K562 (cell line): ENCODE measurements around the gene RAPSN. TPM values are rescaled to one million over a fixed set of nuclear protein-coding genes. Genes with fewer than 3 reads are reported as not detected.

ENCODE experiments used
- ARID2 ChIP-seq: fragments of 450-650 bp; IDR thresholded peaks from 2 replicates; pipeline ENCODE4 v1.6.1; 2017; ENCODE audit warnings: antibody characterized with exemption, mild to moderate bottlenecking
- BCOR ChIP-seq: fragments of 450-650 bp; IDR thresholded peaks from 2 replicates; pipeline ENCODE4 v1.6.1; 2016
- BRD4 ChIP-seq: fragments of 200-600 bp; sonication (generic); IDR thresholded peaks from 2 replicates; pipeline ENCODE4 v1.6.1; 2017; ENCODE audit warnings: inconsistent platforms
- CHD2 ChIP-seq: IDR thresholded peaks from 2 replicates; pipeline ENCODE4 v1.6.1; 2011; ENCODE audit warnings: low read depth, low read length
- EWSR1 ChIP-seq: fragments of 450-650 bp; IDR thresholded peaks from 2 replicates; pipeline ENCODE4 v1.6.1; 2018; ENCODE audit warnings: borderline replicate concordance, mild to moderate bottlenecking, low read depth, moderate library complexity; ENCODE audit not compliant: partially characterized antibody
- FOXJ3 ChIP-seq: sonication (generic); formaldehyde crosslinking; IDR thresholded peaks from 2 replicates; pipeline ENCODE4 v1.4.0; 2020; ENCODE audit warnings: mild to moderate bottlenecking, missing genetic modification reagents
- FOXK2 ChIP-seq, 2 experiments: fragments of 450-650 bp; IDR thresholded peaks in 1 of 2; conservative IDR thresholded peaks in 1 of 2; 2 replicates each; pipeline ENCODE4 v1.6.1; 2016; ENCODE audit warnings: low read depth in 2 of 2, mild to moderate bottlenecking in 1 of 2
- GTF3C2 ChIP-seq: IDR thresholded peaks from 3 replicates; pipeline ENCODE4 v1.6.1; 2011; ENCODE audit warnings: borderline replicate concordance, mild to moderate bottlenecking, moderate library complexity; ENCODE audit not compliant: insufficient read length; ENCODE audit errors: extremely low read depth
- HDAC6 ChIP-seq: IDR thresholded peaks from 2 replicates; pipeline ENCODE4 v1.6.1; 2012; ENCODE audit warnings: low read depth, mild to moderate bottlenecking, control low read depth, inconsistent platforms, low read length, moderate library complexity
- HNRNPK ChIP-seq: fragments of 200-400 bp; formaldehyde crosslinking; IDR thresholded peaks from one replicate; pipeline ENCODE4 v1.6.1; 2018; ENCODE audit warnings: mild to moderate bottlenecking, low read depth, low read length; ENCODE audit not compliant: poor library complexity, severe bottlenecking
- KLF16 ChIP-seq: IDR thresholded peaks from 2 replicates; pipeline ENCODE4 v1.6.1; 2016; ENCODE audit warnings: antibody characterized with exemption
- LARP7 ChIP-seq: fragments of 450-650 bp; IDR thresholded peaks from 2 replicates; pipeline ENCODE4 v1.6.1; 2016
- MTA1 ChIP-seq: fragments of 450-650 bp; IDR thresholded peaks from 2 replicates; pipeline ENCODE4 v1.6.1; 2017; ENCODE audit warnings: borderline replicate concordance
- NFE2L1 ChIP-seq: fragments of 450-650 bp; IDR thresholded peaks from 2 replicates; pipeline ENCODE4 v1.6.1; 2016; ENCODE audit warnings: missing genetic modification characterization, low read depth, mild to moderate bottlenecking, missing compliant biosample characterization, moderate library complexity, borderline replicate concordance
- NR2F6 ChIP-seq: fragments of 450-650 bp; formaldehyde crosslinking; IDR thresholded peaks from 2 replicates; pipeline ENCODE4 v1.4.0; 2020; ENCODE audit warnings: mild to moderate bottlenecking
- SNAPC5 ChIP-seq: fragments of 250-450 bp; sonication (Bioruptor Pico); IDR thresholded peaks from 2 replicates; pipeline ENCODE4 v1.8.0; 2021; ENCODE audit warnings: moderate library complexity, mild to moderate bottlenecking, inconsistent platforms
- SP2 ChIP-seq: IDR thresholded peaks from 2 replicates; pipeline ENCODE4 v1.6.1; 2011; ENCODE audit warnings: mild to moderate bottlenecking, low read depth, low read length, moderate library complexity; ENCODE audit not compliant: poor library complexity, severe bottlenecking; ENCODE audit errors: extremely low read depth
- STAG1 ChIP-seq: sonication (generic); formaldehyde crosslinking; IDR thresholded peaks from 2 replicates; pipeline ENCODE4 v1.5.0; 2020; ENCODE audit warnings: missing genetic modification reagents, borderline replicate concordance
- STAT6 ChIP-seq: sonication (generic); formaldehyde crosslinking; IDR thresholded peaks from 2 replicates; pipeline ENCODE4 v1.8.1; 2023; ENCODE audit warnings: mild to moderate bottlenecking, missing genetic modification reagents
- ZNF217 ChIP-seq: sonication (generic); formaldehyde crosslinking; IDR thresholded peaks from 2 replicates; pipeline ENCODE4 v1.8.0; 2022; ENCODE audit warnings: mild to moderate bottlenecking, missing genetic modification reagents
- ZNF232 ChIP-seq: sonication (generic); formaldehyde crosslinking; IDR thresholded peaks from 2 replicates; pipeline ENCODE4 v1.8.0; 2022; ENCODE audit warnings: mild to moderate bottlenecking, missing genetic modification reagents
- ZNF445 ChIP-seq: fragments of 250-450 bp; sonication (Bioruptor Pico); IDR thresholded peaks from 2 replicates; pipeline ENCODE4 v1.4.0; 2020; ENCODE audit warnings: low read depth, mild to moderate bottlenecking, moderate library complexity
- ZNF584 ChIP-seq: fragments of 200-800 bp; sonication (Bioruptor generic); IDR thresholded peaks from 2 replicates; pipeline ENCODE4 v1.6.1; 2016; ENCODE audit warnings: low read depth, mild to moderate bottlenecking, missing genetic modification characterization, missing compliant biosample characterization
- ZNF589 ChIP-seq: fragments of 200-800 bp; sonication (Bioruptor generic); IDR thresholded peaks from 2 replicates; pipeline ENCODE4 v1.6.1; 2016; ENCODE audit warnings: low read depth, missing genetic modification characterization, missing compliant biosample characterization
- polyA plus RNA-seq, 8 experiments: library from polyadenylated mRNA; depleted of rRNA in 4 of 8; stranded (reverse) in 5 of 8; unstranded in 3 of 8; fragments of >200 nt; fragmentation: Nextera tagmentation in 2 of 8; fragmentation: Illumina TruSeq in 1 of 8; extraction: Ambion mirVana in 2 of 8; extraction: Trizol in 1 of 8; gene quantifications; 2 replicates each; pipeline versions ENCODE4 v1.2.1 to v1.2.3, GENCODE V29; 2011 to 2014; ENCODE audit warnings: inconsistent platforms in 1 of 8, missing spikeins in 1 of 8
- total RNA-seq, 7 experiments: library from RNA; depleted of rRNA in 6 of 7; stranded (reverse); fragments of >200 nt in 6 of 7; fragmentation: Illumina TruSeq in 2 of 7; extraction: Trizol in 2 of 7; gene quantifications; 2 replicates each; pipeline versions ENCODE4 v1.2.1 to v1.2.3, GENCODE V29; 2011 to 2021; ENCODE audit warnings: low replicate concordance in 1 of 7

Gene RAPSN
- total and polyA plus RNA-seq, 9 of the 15 experiments (the other 6 are each of a cell fraction or from before 2014, with no cell fraction given): 0.06 to 0.11 TPM; not detected in 7

GRCh38 chr11:47393163-47394049 is 55.5 kb downstream of the RAPSN start (continued):
- TF ChIP-seq STAG1 (CRISPR knock-in tag) (no peak), NFE2L1 (tag) (no peak), STAT6 (CRISPR knock-in tag) (no peak), ARID2 (no peak), GTF3C2 (no peak), HDAC6 (no peak), KLF16 (0 out of 2 replicates have a peak, but pooled peaks have one; percentile 11), CHD2 (no peak), SP2 (no peak), MTA1 (no peak), NR2F6 (CRISPR knock-in tag) (no peak), FOXJ3 (CRISPR knock-in tag) (no peak), HNRNPK (no peak), ZNF589 (CRISPR knock-in tag) (no peak), SNAPC5 (CRISPR knock-in tag) (no peak), LARP7 (no peak), FOXK2 (conservative IDR thresholded peaks at IDR 0.05 in 1 of 2, IDR thresholded peaks at IDR 0.05 in 1 of 2; ENCODE audit: low read depth in 2 of 2) (no peak), ZNF217 (CRISPR knock-in tag) (no peak), ZNF445 (no peak), BRD4 (peak; percentile 83; the same call in 1 of the 2 replicates), BCOR (no peak), EWSR1 (no peak), ZNF232 (no peak), ZNF584 (CRISPR knock-in tag) (peak; percentile 65; the same call in 1 of the 2 replicates)
